ENCODE results near the gene PRRG4. TPM values are rescaled to one million over a fixed set of nuclear protein-coding genes. Genes with fewer than 3 reads are reported as not detected.

PRRG4 gene
- total RNA-seq, 6 donors from 2014 or later, result 5.2 to 33.6 (median 9.6) TPM

- Histone ChIP-seq H3K4me1 (peaks cover 0 to 11% (median 10%) of the 10 kb centered on the region in 4 donors), H3K27me3 (no peaks in the 10 kb centered on the region), H3K27ac (no peak overlapping the region), H3K4me3 (no peak overlapping the region), H3K36me3 (no peaks in the 10 kb centered on the region), H3K9me3 (no peaks in the 10 kb centered on the region)
- WGBS, 2 donors, result 81 to 91% methylated on average over 1 of the region's 1 CpG
- ATAC-seq (ENCODE audit: low FRiP score in 2 of 2) (no peak), DNase-seq (no peak)
- TF ChIP-seq POLR2A (IDR thresholded peaks at IDR 0.05), result no peak
- TF ChIP-seq CTCF (IDR thresholded peaks at IDR 0.05), result no peak
- no peak for TF ChIP-seq EP300 (IDR thresholded peaks at IDR 0.05)
- TF ChIP-seq POLR2AphosphoS5 (IDR thresholded peaks at IDR 0.05), result no peak
These were observed 4.2 kb downstream of the PRRG4 start for GRCh38 chr11:32833921-32834320.

- no peak overlapping the region for H3K27ac ChIP-seq
- no peak overlapping the region for H3K4me3 ChIP-seq
- TF ChIP-seq POLR2A (IDR thresholded peaks at IDR 0.05), result no peak
- no peak for TF ChIP-seq EP300 (IDR thresholded peaks at IDR 0.05)
- no peak for TF ChIP-seq POLR2AphosphoS5 (IDR thresholded peaks at IDR 0.05)
- no peak for TF ChIP-seq CTCF (IDR thresholded peaks at IDR 0.05)
- H3K4me1 ChIP-seq, result no peaks in the 10 kb centered on the region
- H3K9me3 ChIP-seq, result no peaks in the 10 kb centered on the region
- ATAC-seq (ENCODE audit: low FRiP score in 2 of 2) (no peak), DNase-seq (no peak)
- 98% methylated on average over 2 of the region's 2 CpGs for WGBS, 2 donors
- H3K27me3 ChIP-seq, result no peaks in the 10 kb centered on the region
- H3K36me3 ChIP-seq, result peaks cover 0 to 8% (median 0%) of the 10 kb centered on the region in 4 donors
These were observed 7.2 kb downstream of the PRRG4 start for GRCh38 chr11:32836946-32837345.

GRCh38 chr11:32838505-32839274 is 9.0 kb downstream of the PRRG4 start:
- no peaks in the 10 kb centered on the region for H3K4me1 ChIP-seq
- no peak overlapping the region for H3K27ac ChIP-seq
- H3K36me3 ChIP-seq, result peaks cover 0 to 10% (median 0%) of the 10 kb centered on the region in 4 donors
- no peaks in the 10 kb centered on the region for H3K9me3 ChIP-seq
- H3K27me3 ChIP-seq, result no peaks in the 10 kb centered on the region
- no peak for ATAC-seq (ENCODE audit: low FRiP score in 2 of 2)
- TF ChIP-seq POLR2AphosphoS5 (IDR thresholded peaks at IDR 0.05) (no peak), CTCF (IDR thresholded peaks at IDR 0.05) (no peak), POLR2A (IDR thresholded peaks at IDR 0.05) (no peak), EP300 (IDR thresholded peaks at IDR 0.05) (no peak)
- DNase-seq, result no peak
- WGBS, 2 donors, result 72% methylated on average over 2 of the region's 2 CpGs
- no peak overlapping the region for H3K4me3 ChIP-seq

GRCh38 chr11:32839308-32839707 is 9.6 kb downstream of the PRRG4 start:
- DNase-seq, result no peak
- no peak for ATAC-seq (ENCODE audit: low FRiP score in 2 of 2)
- Histone ChIP-seq H3K36me3 (peaks cover 0 to 13% (median 0%) of the 10 kb centered on the region in 4 donors), H3K4me3 (no peak overlapping the region), H3K4me1 (no peaks in the 10 kb centered on the region), H3K27ac (no peak overlapping the region), H3K9me3 (no peaks in the 10 kb centered on the region), H3K27me3 (no peaks in the 10 kb centered on the region)
- 93 to 94% methylated on average over 2 of the region's 2 CpGs for WGBS, 2 donors
- TF ChIP-seq POLR2A (IDR thresholded peaks at IDR 0.05) (no peak), EP300 (IDR thresholded peaks at IDR 0.05) (no peak), POLR2AphosphoS5 (IDR thresholded peaks at IDR 0.05) (no peak), CTCF (IDR thresholded peaks at IDR 0.05) (no peak)

GRCh38 chr11:32840587-32840986 is 10.9 kb downstream of the PRRG4 start:
- DNase-seq, result no peak

More at GRCh38 chr11:32840587-32840986, 10.9 kb downstream of the PRRG4 start:
- no peak for TF ChIP-seq CTCF (IDR thresholded peaks at IDR 0.05)
- no peak for TF ChIP-seq POLR2A (IDR thresholded peaks at IDR 0.05)
- TF ChIP-seq POLR2AphosphoS5 (IDR thresholded peaks at IDR 0.05), result no peak
- no peak for TF ChIP-seq EP300 (IDR thresholded peaks at IDR 0.05)
- 83 to 89% methylated on average over 2 of the region's 2 CpGs for WGBS, 2 donors
- H3K4me3 ChIP-seq, result no peak overlapping the region
- no peaks in the 10 kb centered on the region for H3K27me3 ChIP-seq
- no peaks in the 10 kb centered on the region for H3K9me3 ChIP-seq
- H3K27ac ChIP-seq, result no peak overlapping the region
- no peaks in the 10 kb centered on the region for H3K4me1 ChIP-seq
- ATAC-seq (ENCODE audit: low FRiP score in 2 of 2), result no peak
- H3K36me3 ChIP-seq, result peaks cover 0 to 13% (median 0%) of the 10 kb centered on the region in 4 donors
